GM15510 (cell line): ENCODE measurements around the gene FHAD1.

Source experiments
- POLR2A ChIP-seq: IDR thresholded peaks from 3 replicates; pipeline ENCODE4 v1.6.1; 2011; ENCODE audit warnings: borderline replicate concordance; ENCODE audit not compliant: insufficient read length; ENCODE audit errors: extremely low read depth

Gene FHAD1

DNA sequence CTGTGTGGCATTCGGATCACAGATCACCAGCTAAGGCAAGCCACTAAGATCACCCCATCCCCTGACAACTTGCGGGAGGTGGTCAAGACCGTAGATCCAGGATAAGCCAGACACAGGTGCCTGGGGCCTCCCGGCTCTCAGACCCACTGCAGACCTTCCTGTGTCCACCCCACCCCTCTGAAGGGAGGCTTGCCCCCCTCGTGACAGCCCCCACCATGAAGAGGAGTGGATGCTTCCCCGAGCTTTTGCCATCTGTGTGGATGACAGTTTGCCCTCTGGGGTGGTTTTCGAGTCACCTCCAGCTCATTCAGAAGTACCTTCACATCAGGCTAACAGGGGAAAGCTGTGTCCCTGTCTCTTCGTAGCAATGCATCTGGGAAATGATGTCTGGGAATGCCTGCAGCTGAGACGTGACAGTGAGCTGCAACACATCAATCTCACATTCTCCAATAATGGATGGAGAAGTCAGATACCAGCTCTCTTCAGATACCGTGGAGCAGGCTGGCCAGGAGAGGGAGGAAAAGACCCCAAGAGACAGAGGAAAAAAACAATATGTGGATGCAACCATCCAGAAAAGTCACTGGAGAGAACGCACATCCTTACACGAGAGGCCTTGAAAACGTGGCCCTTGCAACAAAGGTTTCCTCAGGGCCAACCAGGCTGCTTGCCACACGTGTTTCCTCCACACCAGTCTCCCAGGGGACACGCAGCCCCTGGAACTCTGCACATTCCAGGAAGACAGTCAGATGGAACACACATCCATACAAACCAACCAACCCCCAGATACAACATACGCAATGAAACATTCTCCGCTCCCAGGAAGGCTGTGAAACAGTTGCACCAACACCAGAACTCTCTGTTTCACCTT lies 20.4 kb upstream of the FHAD1 start:
- no peak for TF ChIP-seq POLR2A

DNA sequence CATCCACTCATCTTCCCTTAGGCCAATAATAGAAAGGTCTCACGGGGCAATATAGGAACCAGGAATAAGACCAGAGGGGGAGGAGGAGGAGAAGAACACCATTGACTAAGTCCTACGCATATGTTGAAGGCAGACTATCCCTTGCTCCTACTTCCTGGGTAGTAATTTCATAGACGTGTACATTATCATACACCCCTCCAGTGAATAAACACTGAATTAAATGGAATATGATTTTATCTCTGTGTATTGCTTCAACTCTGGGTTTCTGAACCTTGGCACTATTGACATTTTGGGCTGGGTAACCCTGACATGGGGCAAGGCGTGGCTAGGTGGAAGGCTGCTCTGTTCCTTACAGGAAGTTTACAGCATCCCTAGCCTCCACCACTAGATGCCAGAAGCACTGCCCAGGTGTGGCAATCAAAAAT lies 17.3 kb upstream of the FHAD1 start:
- no peak for TF ChIP-seq POLR2A

DNA sequence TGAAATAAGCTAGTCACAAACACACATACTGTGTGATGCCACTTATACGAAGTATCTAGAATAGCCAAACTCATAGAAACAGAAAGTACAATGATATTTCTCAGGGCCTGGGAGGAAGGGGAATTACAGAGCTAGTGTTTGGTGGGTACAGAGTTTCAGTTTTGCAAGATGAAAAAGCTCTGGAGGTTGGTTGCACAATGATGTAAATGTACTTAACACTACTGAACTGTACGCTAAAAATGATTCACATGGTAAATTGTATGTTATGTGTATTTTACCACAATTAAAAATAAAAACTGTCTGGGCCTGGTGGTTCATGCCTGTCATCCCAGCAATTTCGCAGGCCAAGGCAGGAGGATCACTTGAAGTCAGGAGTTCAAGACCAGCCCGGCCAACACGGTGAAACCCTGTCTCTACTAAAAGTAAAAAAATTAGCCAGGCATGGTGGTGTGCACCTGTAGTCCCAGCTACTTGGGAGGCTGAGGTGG lies 15.3 kb upstream of the FHAD1 start:
- TF ChIP-seq POLR2A: no peak

DNA sequence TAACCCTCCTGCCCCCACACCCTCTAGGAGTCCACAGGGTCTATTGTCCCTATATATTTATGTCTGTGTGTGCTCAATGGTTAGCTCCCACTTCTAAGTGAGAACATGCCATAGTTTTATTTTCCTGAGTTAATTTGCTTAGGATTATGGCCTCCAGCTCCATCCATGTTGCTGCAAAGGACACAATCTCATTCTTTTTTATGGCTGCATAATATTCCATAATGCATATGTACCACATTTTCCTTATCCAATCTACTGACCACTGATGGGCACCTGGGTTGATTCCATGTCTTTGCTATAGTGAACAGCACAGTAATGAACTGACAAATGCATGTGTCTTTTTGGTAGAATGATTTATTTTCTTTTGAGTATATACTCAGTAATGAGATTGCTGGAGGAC lies 13.3 kb upstream of the FHAD1 start:
- TF ChIP-seq POLR2A: no peak

DNA sequence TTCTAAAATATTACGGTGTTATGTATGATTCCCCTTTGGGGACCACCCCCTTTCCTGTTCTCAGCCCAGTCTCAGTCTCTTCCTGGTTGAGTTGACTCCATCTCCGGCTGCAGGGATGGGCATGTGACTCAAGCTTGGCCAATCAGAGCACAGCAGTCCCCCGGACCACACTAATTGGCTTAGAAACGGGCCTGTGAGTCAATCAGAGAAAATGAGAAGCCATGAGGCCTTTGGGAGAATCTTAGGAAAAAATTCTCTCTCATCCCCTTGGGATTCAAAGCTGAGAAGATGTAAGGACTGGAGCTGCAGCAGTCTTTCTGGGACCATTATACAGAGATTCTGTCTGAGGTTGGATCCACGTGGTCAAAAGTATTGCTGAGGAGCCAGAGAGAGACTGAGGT lies 10.7 kb upstream of the FHAD1 start:
- TF ChIP-seq POLR2A: no peak

DNA sequence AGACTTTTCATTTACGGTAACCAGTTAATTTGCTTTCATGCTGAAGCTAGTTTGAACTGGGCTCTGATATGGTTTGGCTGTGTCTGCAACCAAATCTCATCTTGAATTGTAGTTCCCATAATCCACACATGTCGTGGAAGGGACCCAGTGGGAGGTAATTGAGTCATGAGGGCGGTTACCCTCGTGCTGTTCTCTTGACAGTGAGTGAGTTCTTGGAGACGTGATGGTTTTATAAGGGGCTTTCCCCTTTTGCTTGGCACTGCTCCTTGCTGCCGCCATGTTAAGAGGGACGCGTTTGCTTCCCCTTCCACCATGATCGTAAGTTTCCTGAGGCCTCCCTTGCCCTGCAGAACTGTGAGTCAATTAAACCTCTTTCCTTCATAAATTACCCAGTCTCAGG lies 10.3 kb upstream of the FHAD1 start:
- TF ChIP-seq POLR2A: no peak

DNA sequence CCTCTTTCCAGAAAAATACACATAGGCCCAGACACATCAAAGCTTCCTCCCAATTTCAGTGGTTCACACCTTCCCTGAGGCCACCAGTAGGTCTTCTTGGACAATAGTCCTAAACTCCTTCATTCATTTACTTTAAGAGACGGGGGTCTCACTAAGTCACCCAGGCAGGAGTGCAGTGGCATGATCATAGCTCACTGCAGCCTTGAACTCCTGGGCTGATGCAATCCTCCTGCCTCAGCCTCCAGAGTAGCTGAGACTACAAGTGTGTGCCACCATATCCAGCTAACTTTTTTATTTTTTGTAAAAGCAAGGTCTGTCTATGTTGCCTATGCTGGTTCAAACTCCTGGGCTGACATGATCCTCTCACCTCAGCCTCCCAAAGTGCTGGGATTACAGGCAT lies 8.2 kb upstream of the FHAD1 start:
- TF ChIP-seq POLR2A: no peak

DNA sequence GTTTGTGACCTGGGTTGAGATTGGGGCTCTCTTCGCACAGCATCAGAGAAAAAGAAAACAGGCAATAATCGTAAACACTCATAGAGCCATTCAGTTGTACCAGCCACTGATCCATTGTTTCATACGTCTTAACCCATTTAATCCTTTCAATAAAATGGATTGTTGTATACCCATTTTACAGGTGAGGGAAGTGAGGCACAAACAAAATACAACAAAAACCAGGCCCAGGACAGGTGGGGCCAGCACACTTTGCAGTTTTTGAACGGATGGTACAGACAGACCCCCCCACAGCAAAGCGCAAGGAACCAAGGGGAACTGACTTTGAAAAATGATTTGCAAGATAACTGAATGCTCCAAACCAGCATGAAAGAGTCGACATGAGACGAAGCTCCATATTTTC lies 4.3 kb upstream of the FHAD1 start:
- no peak for TF ChIP-seq POLR2A

DNA sequence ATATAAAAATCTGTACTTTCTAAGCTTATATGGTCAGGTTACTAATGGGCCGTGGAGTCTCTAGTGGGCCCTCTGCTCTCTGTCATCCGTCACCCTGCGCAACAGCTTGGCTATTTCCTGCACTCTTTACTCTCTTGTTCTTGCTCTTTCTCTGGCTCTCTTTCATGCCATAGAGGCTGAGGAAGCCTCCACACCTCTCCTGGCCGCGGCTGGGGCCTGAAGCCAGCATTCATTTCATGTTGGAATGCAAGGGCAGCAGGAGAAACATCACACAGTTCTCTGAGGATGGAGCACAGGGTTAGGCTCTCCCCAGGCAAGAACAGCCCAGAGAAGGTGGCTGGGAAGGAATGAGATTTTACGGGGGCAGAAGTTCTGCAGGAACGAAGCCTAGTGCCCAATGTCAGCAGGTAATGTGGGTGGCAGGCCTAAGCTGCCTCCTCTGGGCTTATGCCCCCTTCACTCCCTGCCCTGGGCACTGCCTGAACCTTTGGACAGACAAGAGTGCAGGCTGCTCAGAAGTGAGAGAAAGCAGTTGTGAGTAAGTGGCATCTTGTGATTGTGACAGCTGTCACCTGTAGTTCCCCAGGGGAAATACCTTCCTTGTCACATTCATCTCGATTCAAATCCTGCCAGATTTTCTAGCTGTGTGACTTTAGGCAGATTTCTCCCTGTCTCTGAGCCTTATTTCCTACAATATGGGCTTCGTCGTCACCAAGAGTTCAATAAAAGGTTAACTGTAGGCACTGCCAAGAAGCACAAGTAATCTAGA lies 3.6 kb upstream of the FHAD1 start:
- no peak for TF ChIP-seq POLR2A

DNA sequence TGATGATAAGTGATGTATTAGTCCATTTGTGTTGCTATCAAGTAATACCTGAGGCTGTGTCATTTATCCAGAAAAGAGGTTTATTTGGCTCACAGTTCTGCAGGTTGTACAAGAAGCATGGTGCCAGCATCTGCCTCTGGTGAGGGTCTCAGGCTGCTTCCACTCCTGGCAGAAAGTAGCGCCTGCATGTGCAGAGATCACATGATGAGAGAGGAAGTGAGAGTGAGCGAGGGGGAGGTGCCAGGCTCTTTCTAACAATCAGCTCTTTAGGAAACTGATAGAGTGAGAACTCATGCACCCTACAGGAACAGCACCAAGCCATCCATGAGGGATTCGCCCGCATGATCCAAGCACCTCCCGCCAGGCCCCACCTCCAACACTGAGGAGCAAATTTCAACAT lies 2.2 kb upstream of the FHAD1 start:
- no peak for TF ChIP-seq POLR2A

DNA sequence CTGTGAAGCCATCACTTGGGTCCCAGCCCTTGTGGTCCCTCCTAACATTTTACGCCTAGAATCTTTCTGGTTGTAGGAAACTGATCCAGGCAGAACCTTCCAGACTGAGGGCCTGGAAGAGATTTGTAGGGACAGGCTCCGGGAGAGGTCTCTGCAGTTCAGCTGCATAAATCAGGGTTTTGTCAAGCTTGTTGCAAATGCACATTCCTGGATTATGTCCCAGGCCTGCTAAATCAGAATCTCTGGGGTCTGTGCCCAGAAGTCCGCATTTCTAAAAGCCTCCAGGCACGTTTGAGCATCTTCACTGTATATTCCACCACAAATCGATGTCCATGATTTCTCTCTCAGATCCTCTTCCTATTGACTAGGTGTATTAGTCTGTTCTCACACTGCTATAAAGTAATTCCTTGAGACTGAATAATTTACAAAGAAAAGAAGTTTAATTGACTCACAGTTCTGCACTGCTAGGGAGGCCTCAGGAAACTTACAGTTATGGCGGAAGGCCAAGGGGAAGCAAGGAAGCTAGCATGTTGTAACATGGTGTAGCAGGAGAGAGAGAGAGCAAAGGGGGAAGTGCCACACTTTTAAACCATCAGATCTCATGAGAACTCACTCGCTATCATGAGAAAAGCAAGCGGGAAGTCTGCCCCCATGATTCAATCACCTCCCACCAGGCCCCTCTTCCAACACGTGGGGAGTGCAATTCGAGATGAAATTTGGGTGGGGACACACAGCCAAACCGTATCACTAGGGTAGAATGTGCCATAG lies 1.2 kb upstream of the FHAD1 start:
- no peak for TF ChIP-seq POLR2A

DNA sequence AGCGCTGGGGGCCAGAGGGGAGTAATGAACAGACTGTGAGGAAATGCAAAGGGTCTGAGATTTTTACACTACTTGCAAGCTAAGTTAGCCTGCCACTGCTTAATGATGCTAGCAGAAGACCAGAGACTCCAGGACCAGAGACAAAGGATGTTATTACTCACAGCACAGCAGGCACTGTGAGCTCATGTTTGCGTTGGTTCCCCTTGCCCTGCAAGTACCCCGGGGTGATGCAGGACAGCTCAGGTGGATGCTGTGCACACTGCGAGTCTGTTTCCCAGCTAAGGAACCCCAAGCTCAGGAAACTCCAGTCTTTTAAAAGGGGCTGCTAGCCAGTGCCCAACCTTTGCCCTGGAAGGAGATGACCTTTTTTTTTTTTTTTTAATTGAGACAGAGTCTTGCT lies 1.2 kb downstream of the FHAD1 start:
- TF ChIP-seq POLR2A: no peak

DNA sequence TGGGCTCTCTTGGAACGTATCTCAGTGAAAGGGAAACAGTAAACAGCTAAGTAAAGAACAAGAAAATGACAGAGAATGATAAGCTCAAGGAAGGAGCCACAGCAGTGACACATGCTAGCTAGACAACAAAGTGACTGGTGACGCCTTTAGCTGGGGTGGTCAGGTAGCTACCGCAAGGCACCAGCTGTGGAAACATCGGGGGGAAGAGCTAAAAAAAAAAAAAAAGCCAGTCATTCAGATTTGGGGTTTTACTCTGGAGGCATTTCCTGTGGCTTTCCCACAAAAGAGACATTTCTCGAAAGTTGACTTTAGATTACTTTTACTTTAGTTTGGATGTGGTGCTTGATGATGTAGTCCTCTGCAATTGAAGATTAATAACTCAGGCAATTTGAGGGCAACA lies 2.1 kb downstream of the FHAD1 start:
- TF ChIP-seq POLR2A: no peak

DNA sequence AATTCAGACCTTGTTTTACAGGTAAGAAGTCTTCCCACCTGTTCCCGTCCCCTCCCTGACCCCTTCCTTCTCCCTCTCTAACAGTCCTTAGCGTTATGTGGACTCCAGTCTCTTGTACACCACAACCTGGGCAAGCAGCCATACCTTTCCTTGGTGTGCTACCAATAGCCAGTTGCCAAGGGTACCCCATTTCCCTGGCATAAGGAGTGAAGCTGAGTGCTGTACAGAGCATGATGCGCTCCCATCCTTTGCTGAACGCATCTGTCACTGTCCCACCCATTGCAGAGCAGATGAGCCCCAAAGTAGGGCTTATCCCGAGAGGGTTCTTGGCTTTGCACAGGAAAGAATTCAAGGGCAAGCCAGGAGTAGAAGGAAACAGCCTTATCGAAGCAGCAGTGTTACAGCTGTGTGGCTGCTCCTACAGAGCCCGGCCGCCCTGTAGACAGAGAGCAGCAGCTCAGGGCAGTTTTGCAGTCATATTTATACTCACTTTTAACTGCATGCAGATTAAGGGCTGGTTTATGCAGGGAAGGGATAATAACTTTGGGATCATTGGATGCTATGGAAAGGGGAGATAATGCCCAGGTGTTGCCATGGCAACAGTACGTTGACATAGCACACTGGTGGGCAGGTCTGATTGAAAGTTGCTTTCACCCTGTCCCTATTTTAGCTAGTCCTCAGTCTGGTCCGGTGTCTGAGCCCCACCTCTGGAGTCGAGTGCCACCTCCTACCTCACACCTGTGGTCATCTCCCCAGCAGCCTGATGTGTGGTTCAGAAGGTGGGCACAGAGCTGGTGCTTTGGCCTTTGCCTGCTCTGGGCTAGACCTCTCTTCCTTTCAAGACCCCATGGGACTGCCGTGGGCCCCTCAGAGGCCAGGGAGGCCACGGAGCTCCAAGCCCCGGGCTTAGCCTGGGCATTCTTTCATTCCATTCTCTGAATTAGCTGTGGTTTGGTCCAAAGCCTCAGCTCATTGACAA lies 5.1 kb downstream of the FHAD1 start:
- TF ChIP-seq POLR2A: no peak
